SK-N-DZ (cell line): ENCODE data around the gene FIBP.

Source experiments
- DNase-seq: peaks from one replicate; pipeline ENCODE4 v3.0.0-alpha.2; 2015; ENCODE audit warnings: low spot score

Gene FIBP

GRCh38 chr11:65871811-65872548, 16.3 kb downstream of the FIBP start:
- DNase-seq = peak; percentile 58

DNA sequence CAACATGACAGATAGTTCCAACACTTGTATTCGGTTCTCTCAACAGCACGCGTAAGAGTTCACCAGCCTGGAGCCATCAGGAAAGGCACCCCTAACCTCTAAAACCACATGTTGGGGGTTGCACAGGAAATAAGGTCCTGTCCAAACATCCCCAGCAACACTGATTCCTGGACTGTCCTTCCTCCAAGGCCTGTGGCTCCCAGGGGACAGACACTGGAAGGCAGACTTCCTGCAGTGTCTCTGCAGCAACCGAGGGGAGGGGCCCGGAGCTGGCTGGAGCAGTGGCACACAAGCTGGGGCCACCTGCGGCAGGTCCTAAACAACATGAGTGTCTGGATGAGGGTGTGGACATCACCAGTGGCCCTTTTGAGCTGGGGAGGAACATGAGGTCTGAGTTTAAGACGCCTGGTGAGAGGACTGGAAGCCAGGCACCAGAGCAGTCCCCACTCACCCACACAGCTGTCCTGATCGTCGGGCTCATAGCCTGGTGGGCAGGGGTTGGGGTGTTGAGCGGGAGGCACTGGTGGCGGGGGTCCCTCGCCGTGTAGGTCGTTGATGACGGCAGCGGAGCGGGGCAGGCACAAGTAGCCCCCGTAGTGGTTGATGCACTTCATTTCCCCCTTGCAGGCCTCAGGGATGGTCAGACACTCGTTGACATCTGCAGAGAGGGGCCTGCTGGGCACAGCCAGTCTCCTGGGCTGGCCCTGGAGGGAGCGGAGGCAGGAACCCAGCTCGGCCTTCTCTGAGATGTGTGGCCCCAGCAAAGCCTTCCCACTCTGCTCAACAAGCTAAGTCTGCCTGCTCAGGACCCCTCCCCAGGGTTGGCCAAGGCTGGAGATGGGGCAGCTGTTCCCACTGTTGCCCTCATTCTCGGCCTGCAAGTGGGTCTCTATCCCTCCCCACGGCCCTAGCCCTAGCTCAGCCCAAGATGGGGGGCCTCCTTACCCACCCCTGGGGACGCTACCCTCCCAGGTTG, 17.3 kb downstream of the FIBP start:
- DNase-seq = peak; percentile 55

DNA sequence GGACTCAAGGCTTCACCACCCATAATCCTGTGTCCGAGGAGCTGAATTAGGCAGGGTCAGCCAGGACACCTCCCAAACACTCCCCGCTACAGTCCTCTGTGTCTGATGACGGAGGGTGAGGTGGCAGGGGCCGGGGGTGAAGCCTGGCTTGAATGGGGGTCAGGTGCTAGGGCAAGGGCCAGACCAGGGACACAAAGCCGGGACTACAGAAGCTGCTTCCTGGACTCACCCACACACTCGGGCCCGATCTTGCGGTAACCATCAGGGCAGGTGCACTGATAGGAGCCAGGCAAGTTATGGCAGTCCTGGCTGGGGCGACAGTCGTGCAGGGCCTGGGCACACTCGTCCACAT, 18.0 kb downstream of the FIBP start:
- DNase-seq = no peak

- DNase-seq = no peak
Observed at GRCh38 chr11:65869643-65870306, 18.5 kb downstream of the FIBP start.

- no peak for DNase-seq
Observed at GRCh38 chr11:65868907-65869306, 19.4 kb downstream of the FIBP start.

GRCh38 chr11:65868076-65868667, 20.1 kb downstream of the FIBP start:
- DNase-seq = peak; percentile 54

- DNase-seq = no peak
Observed at GRCh38 chr11:65867284-65868071, 20.8 kb downstream of the FIBP start.

GRCh38 chr11:65866509-65867283, 21.6 kb downstream of the FIBP start:
- no peak for DNase-seq

DNA sequence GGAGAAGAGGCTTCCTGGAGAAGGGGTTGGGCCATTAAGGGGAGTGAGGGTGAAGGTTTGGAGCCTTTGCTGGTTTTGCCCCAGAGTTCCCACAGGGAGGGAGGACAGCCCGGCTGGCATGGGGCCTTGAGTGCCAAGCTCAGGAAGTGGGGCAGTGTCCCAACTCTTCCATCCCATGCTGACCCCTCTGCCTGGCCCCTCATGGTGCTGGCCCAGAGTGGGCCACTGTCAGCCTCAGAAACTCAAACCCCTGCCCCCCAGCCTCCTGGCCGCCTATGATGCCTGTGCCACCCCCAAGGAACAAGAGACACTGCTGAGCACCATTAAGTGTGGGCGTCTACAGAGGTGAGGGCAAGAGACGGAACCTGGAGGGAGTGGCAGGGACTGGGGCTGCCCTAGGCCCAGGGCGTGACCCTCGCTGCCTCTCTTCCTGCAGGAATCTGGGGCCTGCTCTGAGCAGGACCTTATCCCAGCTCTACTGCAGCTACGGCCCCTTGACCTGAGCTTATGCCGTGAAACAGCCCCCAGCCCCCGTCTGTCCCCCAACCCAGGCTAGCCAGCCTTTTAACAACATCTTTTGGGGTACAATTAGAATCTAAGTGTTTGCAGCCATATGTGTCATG, 22.6 kb downstream of the FIBP start:
- no peak for DNase-seq

- DNase-seq = no peak
Observed at GRCh38 chr11:65864706-65865471, 23.4 kb downstream of the FIBP start.

DNA sequence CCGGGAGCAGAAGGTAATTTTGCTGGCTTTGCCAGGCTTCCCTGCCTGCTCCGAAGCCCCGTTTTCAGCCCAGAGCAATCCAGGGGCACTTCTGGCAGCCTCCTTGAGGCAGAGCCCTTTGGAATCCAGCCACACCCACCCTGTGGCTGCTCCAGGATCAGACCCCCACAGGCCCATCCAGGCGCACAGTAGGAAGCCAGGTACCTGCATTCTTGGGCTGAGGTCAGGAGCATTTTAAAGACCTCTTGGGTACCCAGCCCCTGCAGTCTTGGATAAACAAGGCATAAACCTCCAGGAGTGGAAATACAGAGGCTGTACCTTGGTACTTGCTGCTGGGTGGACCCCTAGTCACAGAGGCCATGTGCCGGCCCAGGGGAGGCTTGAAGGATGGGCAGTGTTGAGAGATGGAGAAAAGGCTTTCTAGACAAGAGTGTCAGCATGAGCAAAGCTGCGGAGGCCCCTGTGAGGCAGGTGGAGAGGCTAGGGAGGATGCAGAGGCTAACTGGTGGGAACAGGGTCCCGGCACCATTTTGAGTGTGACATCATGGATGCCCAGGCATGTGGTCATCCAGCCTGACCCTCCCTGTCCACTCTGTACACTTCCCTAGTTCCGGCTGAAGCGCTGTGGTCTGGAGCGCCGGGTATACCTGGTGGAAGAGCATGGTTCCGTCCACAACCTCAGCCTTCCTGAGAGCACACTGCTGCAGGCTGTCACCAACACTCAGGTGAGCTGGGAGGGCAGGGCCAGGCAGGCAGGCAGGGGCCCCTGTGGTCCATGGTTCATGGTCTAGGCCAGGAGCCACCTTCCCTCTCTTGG, 24.2 kb downstream of the FIBP start:
- DNase-seq = no peak

- no peak for DNase-seq
Observed at GRCh38 chr11:65862941-65863888, 25.1 kb downstream of the FIBP start.

DNA sequence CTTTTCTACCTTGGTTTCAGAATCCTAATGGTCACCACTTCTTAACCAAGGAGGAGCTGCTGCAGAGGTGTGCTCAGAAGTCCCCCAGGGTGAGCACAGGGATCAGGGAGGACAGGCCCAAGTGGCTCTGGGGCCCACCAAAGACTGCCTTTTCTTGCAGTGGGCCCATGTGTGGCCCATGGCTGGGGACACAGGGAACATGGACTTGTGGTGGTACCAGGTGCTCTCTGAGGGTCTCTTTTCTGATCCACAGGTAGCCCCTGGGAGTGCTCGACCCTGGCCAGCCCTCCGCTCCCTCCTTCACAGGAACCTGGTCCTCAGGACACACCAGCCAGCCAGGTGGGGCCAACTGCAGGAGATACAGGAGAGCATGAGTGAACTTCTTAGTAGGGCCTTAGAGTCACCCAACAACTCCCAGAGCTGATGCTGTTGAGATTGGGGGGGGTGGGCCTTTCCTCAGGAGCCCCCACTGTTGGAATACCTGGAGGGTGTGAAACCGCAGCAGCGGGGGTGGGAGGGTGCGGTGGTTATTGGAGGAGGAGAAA, 26.0 kb downstream of the FIBP start:
- DNase-seq = no peak

DNA sequence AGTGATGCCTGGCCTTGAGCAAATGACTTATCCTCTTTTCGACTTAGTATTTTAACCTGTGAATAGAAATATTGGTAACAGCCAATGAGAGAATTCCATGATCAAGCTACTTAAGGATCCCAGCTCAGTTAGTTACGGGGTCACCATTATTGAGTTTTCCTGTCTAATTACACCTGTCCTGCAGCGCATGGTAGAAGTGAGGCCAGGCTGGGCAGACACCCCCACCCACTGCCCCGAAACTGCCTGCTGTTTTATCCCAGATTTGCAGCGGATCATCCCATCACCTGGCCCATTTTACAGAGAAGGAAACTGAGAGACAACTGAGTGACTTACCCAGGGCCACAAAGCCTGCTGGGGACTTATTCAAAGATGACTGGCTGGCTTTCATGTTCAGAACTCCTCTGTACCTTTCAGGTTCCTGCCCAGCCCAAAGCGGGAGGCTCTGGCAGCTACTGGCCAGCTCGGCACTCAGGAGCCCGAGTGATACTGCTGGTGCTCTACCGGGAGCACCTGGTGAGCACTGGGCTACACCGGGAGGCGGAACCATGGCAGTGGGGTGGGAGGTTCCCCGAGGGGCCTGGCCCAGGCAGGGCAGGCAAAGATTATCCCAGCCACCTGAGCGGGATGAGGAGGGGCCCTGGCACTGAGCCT, 26.6 kb downstream of the FIBP start:
- DNase-seq = no peak

GRCh38 chr11:65861165-65861505, 27.1 kb downstream of the FIBP start:
- no peak for DNase-seq
